Endothelial cell of hepatic sinusoid (primary cell): ENCODE data around the gene ATXN7.

Experiments
- in situ Hi-C: cut with HindIII; loops from 2 replicates; pipeline ENCODE4 v1.10.0; 2017; ENCODE audit warnings: low sequenced_read_pairs

The ATXN7 gene

DNA sequence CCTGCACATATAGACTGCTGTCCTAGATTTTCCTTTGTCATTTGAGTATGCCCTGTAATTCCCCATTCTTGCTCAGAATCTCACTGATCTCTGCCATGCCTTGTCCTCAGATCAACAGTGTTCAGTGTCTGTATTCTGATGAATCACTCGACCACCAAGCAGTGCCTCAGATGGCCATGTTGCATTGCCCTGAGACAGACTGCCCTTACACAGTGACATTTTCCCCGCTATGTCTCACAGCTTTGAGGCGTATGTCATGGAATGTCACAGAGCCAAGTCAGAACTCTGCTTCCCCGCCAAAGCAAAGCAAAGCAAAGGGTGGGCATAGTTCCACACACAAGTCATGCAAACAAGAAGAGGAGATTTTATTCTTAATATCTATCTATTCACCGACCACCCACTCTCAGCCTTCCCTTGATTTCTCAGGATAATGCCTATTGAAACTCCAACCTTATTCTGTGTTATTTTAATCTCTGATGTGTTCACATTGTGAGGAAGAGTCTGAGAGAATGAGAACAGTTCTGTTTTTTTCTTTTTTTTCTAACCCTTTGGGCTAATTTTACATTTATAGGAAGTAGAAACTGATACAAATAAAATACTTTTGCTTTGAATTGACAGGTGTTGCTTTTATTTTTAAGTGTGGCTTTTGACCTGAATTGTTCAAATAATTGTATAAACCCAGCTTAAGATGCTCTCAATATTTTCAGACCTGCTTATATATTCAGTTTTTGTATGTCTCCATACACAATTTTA lies 176.5 kb downstream of the ATXN7 start:
- in situ Hi-C loops, result loop anchor here (10.0 kb wide), 1 partner anchor 145 kb away; no protein-coding TSS in a partner anchor

DNA sequence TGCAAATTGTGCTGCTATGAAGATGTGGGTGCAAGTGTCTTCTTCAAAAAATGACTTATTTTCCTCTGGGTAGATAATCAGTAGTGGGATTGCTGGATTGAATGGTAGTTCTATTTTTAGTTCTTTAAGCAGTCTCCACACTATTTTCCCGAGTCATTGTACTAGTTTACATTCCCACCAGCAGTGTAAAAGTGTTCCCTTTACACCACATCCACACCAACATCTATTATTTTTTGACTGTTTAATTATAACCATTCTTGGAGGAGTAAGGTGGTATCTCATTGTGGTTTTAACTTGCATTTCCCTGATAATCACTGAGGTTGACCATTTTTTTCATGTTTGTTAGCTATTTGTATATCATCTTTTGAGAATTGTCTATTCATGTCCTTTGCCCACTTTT lies 179.3 kb downstream of the ATXN7 start:
- in situ Hi-C loops, result no loop called here

DNA sequence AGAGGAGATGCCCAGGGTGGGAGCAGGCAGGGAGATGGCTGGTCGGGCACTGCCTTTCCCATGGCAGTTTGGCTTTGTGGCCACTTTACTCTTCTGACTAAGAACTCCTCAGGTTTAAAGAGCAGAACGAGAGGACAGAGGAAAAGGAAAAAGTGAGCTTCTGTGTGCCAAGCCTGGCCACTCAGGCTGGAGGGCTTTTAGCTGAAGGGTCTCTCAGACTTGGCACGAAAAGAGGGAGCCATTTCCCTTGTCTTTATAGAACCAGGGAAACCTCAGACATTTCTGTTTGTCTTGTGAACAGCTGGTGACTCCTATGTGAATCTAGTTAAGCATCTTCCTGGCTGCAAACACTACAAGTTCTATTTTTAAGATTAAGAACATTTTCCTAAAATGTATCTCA lies 182.9 kb downstream of the ATXN7 start:
- in situ Hi-C loops, result loop anchor here (5.0 kb wide), 1 partner anchor 426 kb away; no protein-coding TSS in a partner anchor

DNA sequence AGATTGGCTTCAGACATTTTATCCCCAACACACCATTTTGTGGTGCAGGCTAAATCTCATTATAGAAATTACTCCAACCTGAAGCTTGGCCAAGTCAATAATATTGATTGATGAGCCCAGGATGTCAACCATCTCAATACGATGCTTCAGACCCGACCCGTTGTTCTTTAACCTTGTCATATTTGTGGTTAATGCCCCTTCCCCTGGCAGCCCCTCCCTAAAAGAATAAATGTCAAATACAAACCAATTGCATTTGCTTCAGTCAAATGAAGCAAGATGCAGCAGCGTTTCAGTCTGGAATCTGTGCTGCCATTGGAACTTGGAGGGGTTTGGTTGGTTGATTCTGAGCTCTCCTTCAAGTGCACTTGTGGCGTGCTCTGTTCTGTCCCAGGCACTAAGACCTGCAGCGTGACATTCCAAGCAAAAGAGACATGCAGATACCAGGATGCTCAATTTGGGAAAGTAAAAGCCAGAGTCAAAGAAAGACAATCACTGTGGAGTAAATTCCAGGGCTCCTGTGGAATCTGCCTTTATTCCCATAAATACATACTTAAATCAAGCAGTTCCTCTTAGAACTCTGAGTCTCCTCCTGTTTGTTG lies 183.4 kb downstream of the ATXN7 start:
- in situ Hi-C loops, result loop anchor here (5.0 kb wide), 1 partner anchor 425 kb away; no protein-coding TSS in a partner anchor

DNA sequence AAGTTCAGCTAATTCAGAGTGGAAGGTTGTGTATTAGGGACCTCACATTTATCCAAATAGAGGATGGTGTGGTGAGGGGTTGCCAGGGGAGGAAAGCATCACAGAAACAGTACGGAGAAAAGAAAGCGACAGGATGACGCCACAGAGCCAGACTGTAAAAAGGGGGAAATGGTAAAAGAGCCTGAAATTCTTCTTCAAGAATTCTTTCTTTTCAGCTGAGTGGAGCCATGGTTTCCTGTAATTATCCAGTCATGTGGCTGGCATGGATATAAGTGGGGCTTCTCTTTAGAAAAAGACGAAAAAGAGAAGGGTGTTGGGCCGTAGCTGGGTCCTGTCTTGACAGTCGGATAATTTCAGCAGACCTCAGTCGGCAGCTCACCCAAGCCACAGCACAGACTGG lies 184.1 kb downstream of the ATXN7 start:
- in situ Hi-C loops, result loop anchor here (5.0 kb wide), 1 partner anchor 425 kb away; no protein-coding TSS in a partner anchor

DNA sequence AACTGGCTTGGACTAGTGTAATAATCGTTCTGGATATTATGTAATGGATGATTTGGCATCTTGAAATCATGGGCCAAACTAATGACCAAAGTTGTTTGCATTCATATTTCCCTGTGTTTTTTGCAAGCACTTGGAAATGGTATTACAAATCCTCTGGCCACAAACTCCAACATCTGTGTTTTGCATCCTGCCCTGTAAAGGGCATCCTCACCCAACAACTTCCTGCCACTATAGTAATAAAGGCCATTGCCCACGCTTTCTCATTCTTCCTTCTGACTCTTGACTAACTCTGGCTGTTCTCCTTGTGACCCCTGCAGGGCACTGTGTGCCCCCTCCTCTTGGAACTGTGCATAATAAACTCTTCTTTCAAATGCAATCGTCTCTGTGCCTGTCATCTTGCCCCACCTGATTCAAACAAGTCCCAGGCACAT lies 185.0 kb downstream of the ATXN7 start:
- in situ Hi-C loops, result loop anchor here (5.0 kb wide), 1 partner anchor 424 kb away; no protein-coding TSS in a partner anchor

DNA sequence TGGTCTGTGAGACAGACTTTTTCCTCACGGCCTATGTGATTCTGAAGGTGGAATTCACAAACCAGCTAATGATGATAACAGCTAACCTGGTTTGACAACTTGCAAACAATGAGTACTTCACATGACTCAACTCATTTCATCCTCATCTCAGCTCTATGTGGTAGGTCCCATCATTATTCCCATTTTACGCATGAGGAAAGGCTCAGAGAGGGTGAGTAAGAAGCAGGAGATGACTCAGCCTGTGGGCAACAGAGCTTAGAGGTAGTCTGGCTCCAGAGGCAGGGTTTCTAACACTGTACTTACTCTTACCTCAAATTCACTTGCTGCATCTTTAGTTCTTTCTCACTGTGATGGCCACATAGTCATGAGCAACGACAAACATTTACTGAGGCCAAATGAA lies 185.5 kb downstream of the ATXN7 start:
- in situ Hi-C loops, result loop anchor here (5.0 kb wide), 1 partner anchor 423 kb away; no protein-coding TSS in a partner anchor

DNA sequence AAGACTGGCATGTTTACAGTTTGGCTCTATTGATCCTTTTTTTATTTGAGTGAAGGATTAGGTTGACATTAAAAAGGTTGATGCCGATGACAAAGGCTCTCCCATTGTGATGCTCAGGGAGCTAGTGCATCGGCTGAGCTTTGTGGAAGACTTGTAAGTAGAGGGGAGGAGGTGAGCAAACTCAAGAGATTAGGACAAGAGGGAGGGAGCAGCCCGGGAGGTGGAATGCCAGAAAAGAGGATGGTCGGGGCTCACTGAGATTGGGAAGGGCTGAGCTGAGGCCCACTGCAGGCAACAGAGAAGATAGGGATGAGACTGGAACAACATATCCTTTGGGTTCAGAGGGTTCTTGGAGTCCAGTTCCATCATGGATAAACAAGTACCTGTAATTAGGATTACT lies 186.2 kb downstream of the ATXN7 start:
- in situ Hi-C loops, result loop anchor here (5.0 kb wide), 1 partner anchor 422 kb away; no protein-coding TSS in a partner anchor
